ENCODE data around the gene KDELR3. TPM values are rescaled to one million over a fixed set of nuclear protein-coding genes. Genes with fewer than 3 reads are reported as not detected.
A peak's percentile ranks its signal among the peaks of the same experiment; 100 is the strongest.

Gene KDELR3
- total RNA-seq, 3 donors from 2014 or later (not counting 1 experiment from before 2014, with no cell fraction given): 0.25 TPM; not detected in 2

GRCh38 chr22:38481871-38482332 lies 14.0 kb downstream of the KDELR3 start:
- ATAC-seq (no peak), DNase-seq (no peak)
- H3K4me3 Mint-ChIP-seq: no peak overlapping the region
- no peaks in the 10 kb centered on the region for H3K4me1 ChIP-seq (ENCODE audit: control insufficient read depth, insufficient read depth, low read length)
- H3K36me3 ChIP-seq (ENCODE audit: control insufficient read depth, insufficient read depth, low read length): peaks cover 67% of the 10 kb centered on the region
- peaks cover 22% of the 10 kb centered on the region in 2 donors for H3K4me1 Mint-ChIP-seq
- no peaks in the 10 kb centered on the region for H3K9me3 ChIP-seq (ENCODE audit: control insufficient read depth, insufficient read depth, low read length)
- 93% methylated on average over 8 of the region's 8 CpGs for WGBS (ENCODE audit: insufficient coverage)
- peak overlapping the region; percentile 50 to 67 for H3K27ac Mint-ChIP-seq
- H3K27me3 ChIP-seq (ENCODE audit: control insufficient read depth, insufficient read depth, low read length): no peaks in the 10 kb centered on the region
- intact Hi-C loops (cut with micrococcal nuclease): no loop called here
- H3K4me3 ChIP-seq (ENCODE audit: low read length): no peak overlapping the region
- H3K27me3 Mint-ChIP-seq (ENCODE audit: low read depth in 2 of 2): no peaks in the 10 kb centered on the region
- H3K36me3 Mint-ChIP-seq: peaks cover 24% of the 10 kb centered on the region
- H3K9me3 Mint-ChIP-seq: no peaks in the 10 kb centered on the region
- H3K27ac ChIP-seq (ENCODE audit: low read length): no peak overlapping the region
- no peak for TF ChIP-seq CTCF (IDR thresholded peaks at IDR 0.05)

GRCh38 chr22:38482662-38483308 lies 14.9 kb downstream of the KDELR3 start:
- Mint-ChIP-seq H3K27ac (peak overlapping the region; percentile 50 to 67), H3K4me3 (no peak overlapping the region), H3K9me3 (no peaks in the 10 kb centered on the region), H3K27me3 (ENCODE audit: low read depth in 2 of 2) (no peaks in the 10 kb centered on the region), H3K36me3 (peaks cover 24% of the 10 kb centered on the region), H3K4me1 (peaks cover 22 to 23% of the 10 kb centered on the region in 2 donors)
- H3K36me3 ChIP-seq (ENCODE audit: control insufficient read depth, insufficient read depth, low read length): peaks cover 71% of the 10 kb centered on the region
- no peak overlapping the region for H3K4me3 ChIP-seq (ENCODE audit: low read length)
- intact Hi-C loops (cut with micrococcal nuclease): no loop called here
- no peak for TF ChIP-seq CTCF (IDR thresholded peaks at IDR 0.05)
- DNase-seq (no peak), ATAC-seq (peak in 1 of 3 donors; percentile 25)
- no peaks in the 10 kb centered on the region for H3K9me3 ChIP-seq (ENCODE audit: control insufficient read depth, insufficient read depth, low read length)
- H3K27me3 ChIP-seq (ENCODE audit: control insufficient read depth, insufficient read depth, low read length): no peaks in the 10 kb centered on the region
- H3K27ac ChIP-seq (ENCODE audit: low read length): no peak overlapping the region
- no peaks in the 10 kb centered on the region for H3K4me1 ChIP-seq (ENCODE audit: control insufficient read depth, insufficient read depth, low read length)
- 99% methylated on average over 5 of the region's 6 CpGs for WGBS (ENCODE audit: insufficient coverage)

- Mint-ChIP-seq H3K36me3 (peaks cover 24% of the 10 kb centered on the region), H3K4me1 (peaks cover 25 to 31% of the 10 kb centered on the region in 2 donors), H3K4me3 (no peak overlapping the region), H3K9me3 (no peaks in the 10 kb centered on the region), H3K27me3 (ENCODE audit: low read depth in 2 of 2) (no peaks in the 10 kb centered on the region), H3K27ac (peak overlapping the region; percentile 50 to 67)
- Histone ChIP-seq H3K27me3 (ENCODE audit: control insufficient read depth, insufficient read depth, low read length) (no peaks in the 10 kb centered on the region), H3K4me1 (ENCODE audit: control insufficient read depth, insufficient read depth, low read length) (no peaks in the 10 kb centered on the region), H3K36me3 (ENCODE audit: control insufficient read depth, insufficient read depth, low read length) (peaks cover 85% of the 10 kb centered on the region), H3K4me3 (ENCODE audit: low read length) (no peak overlapping the region), H3K27ac (ENCODE audit: low read length) (no peak overlapping the region), H3K9me3 (ENCODE audit: control insufficient read depth, insufficient read depth, low read length) (no peaks in the 10 kb centered on the region)
- WGBS (ENCODE audit: insufficient coverage): 90% methylated on average over 1 of the region's 1 CpG
- no peak for DNase-seq
- no peak for TF ChIP-seq CTCF (IDR thresholded peaks at IDR 0.05)
- no peak for ATAC-seq
- intact Hi-C loops (cut with micrococcal nuclease): no loop called here
Measured at GRCh38 chr22:38484244-38484643, 16.3 kb downstream of the KDELR3 start.

- Mint-ChIP-seq H3K9me3 (no peaks in the 10 kb centered on the region), H3K4me3 (no peak overlapping the region), H3K27ac (peak overlapping the region; percentile 36 to 41), H3K36me3 (peaks cover 29% of the 10 kb centered on the region), H3K27me3 (ENCODE audit: low read depth in 2 of 2) (no peaks in the 10 kb centered on the region), H3K4me1 (peaks cover 36 to 44% of the 10 kb centered on the region in 2 donors)
- peaks cover 91% of the 10 kb centered on the region for H3K36me3 ChIP-seq (ENCODE audit: control insufficient read depth, insufficient read depth, low read length)
- H3K27ac ChIP-seq (ENCODE audit: low read length): no peak overlapping the region
- no peak overlapping the region for H3K4me3 ChIP-seq (ENCODE audit: low read length)
- WGBS (ENCODE audit: insufficient coverage): 90% methylated on average over 5 of the region's 5 CpGs
- intact Hi-C loops (cut with micrococcal nuclease): no loop called here
- H3K4me1 ChIP-seq (ENCODE audit: control insufficient read depth, insufficient read depth, low read length): no peaks in the 10 kb centered on the region
- ATAC-seq: peak in 2 of 3 donors; percentile 24 to 27
- H3K9me3 ChIP-seq (ENCODE audit: control insufficient read depth, insufficient read depth, low read length): no peaks in the 10 kb centered on the region
- H3K27me3 ChIP-seq (ENCODE audit: control insufficient read depth, insufficient read depth, low read length): no peaks in the 10 kb centered on the region
- TF ChIP-seq CTCF (IDR thresholded peaks at IDR 0.05): no peak
- DNase-seq: no peak
Measured at GRCh38 chr22:38485783-38486182, 17.9 kb downstream of the KDELR3 start.

Data from natural killer cell (primary cell).